GM18507 (cell line): ENCODE results near the gene CYTH1.

Source experiments
- DNase-seq: peaks from one replicate; pipeline ENCODE4 v3.0.0; 2011; ENCODE audit warnings: low read depth; ENCODE audit not compliant: insufficient read length; ENCODE audit errors: extremely low spot score
- FAIRE-seq: peaks from 2 replicates; lab custom pipeline; 2011; peaks lifted over from hg19 to GRCh38; lab: Jason Lieb, UNC

Gene CYTH1

DNA sequence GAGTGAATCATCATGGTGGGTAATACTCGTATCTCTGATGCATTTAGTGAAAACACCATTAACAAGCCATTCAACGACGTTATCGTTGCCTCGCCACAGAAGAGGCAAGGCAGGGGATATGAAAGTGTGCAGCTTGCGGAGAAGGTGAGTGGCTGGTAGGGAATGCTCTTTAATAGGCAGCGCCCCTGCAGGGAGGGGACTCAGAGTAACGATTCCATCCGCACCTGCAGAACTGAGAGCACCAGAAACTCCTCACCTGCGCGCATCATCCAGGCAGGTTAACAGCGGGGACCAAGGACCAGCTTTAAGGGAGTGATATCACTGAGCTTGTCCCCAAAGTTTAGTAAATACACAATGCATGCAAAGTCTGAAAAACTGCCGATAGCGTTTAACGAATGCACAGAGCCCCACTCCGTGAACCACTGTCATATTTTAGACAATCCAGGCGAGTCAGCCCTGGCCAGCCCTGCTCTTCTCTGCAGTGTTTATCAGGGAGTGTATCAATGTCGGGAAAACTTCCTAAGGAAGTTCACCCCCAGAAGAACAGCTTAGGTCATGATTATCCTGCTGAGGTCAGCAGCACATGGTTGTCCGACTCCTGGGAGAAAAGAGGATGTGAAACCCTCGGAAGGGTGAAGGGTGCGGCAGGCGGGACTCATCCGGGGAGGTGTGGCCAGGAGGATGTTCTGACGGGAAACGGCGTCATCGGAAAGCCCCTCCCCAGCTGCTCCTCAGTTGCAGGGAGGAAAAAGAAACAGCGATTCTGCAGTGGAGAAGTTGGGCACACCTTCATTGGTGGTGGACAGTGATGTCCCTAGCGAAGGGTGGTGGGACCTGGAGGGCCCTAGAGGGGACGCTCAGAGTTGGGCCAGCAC is 136.4 kb downstream of the CYTH1 start:
- FAIRE-seq = peak; percentile 92
- DNase-seq = peak; percentile 82

DNA sequence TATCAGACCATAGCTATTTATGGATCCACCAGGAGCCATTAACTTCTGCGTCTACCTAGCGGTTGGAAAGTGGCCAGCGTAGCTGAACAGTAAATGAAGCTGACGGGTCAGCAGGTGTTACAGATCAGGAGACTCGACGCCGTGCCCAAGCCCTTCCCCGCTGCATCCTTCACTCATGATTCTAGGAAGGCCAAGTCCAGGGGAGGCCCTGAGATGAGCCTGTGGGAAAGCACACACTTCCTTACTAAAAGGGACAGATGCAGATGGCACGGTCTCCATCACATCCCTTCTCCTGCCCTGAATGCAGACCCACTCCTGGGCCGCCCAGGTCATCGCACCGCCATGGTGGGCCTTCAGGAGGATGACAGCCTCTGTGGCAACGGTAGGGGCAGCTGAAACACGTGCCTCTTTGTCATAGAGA is 137.1 kb downstream of the CYTH1 start:
- FAIRE-seq = no peak
- no peak for DNase-seq

DNA sequence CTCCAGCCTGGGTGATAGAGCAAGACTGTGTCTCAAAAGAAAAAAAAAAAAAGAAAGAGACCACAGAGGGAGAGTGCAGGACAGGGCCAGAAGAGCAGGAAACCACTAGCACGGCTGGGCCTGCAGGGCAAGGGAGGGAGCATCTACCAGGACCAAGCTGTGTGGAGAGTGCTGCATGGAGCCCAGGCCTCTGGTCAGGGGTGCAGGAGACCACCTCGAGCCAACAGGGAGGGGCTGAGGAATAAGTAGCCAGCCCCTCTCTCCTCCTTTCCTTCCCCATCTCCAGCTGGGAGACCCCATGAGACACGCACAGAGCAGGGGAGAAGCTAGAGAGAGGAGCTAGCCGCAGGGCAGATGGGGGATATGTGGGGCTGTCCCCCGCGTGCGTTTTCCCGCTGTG is 137.8 kb downstream of the CYTH1 start:
- no peak for FAIRE-seq
- DNase-seq = no peak

DNA sequence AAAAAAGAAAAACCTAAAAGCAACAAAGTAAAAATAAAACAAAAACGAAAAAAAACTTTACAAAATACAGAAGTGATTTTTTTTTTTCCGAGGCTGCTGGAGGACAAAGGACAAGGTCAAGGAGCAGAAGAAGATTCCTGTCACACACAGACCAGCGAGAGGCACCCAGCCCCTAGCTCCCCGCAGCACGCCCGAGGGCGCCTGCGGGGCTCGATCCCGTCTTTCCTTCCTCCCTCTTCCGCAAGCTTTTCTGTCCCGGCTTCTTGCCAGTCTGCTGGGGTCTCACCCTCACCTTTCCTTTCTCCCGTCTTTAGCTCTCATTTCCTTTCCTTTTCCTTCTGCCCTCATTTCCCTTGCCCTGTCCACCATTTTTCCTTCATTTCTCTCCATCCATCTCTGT is 138.7 kb downstream of the CYTH1 start:
- DNase-seq = no peak
- FAIRE-seq = no peak

DNA sequence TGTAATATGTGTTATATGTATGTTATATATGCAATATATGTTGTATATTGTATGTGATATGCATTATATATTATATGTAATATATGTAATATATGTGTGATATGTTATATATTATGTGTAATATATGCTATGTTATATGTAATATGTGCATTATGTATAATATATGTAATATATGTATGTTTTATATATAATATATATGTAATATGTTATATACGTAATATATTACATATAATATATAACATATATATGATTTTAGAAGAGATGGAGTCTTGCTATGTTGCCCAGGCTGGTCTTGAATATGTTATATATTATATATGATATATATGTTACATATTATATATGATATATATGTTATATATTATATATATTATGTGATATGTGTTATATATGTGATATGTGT is 139.4 kb downstream of the CYTH1 start:
- FAIRE-seq (no peak), DNase-seq (no peak)

DNA sequence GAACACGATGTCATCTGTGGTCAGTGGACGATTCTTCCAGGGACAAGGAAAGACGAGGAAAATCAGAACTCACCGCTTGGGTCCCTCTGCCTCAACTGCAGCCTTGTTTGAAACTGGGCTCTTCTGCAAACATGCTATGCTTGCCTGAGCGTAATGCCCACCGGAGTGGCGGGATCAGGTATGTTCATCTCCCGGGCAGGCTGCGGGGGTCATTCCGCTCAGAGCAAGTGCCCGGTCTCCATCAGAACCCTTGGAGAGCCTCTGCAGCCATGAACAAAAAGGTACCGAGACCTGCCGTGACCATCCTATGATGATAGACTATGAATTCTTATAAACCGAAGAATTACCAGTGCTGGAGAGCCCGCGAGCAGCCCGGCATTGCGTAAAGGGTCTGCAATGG is 140.4 kb downstream of the CYTH1 start:
- FAIRE-seq (no peak), DNase-seq (no peak)

DNA sequence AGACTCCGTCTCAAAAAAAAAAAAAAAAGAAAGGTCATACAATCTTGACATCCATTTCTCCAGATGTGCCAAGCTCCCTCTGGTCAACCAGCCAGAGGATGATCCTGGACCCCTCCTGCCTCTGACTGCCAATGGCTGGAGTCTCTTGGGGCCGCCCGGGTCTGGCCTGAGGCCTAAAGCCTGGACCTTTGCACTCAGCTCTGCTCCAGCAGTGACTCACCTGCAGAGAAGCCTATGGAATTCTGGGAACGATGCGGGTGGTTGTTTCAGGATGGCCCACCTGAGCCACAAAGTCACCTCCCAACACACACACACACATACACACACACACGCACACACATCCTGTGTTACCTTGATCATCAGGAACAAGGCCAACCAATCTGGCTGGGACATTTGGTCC is 140.8 kb downstream of the CYTH1 start:
- no peak for FAIRE-seq

DNA sequence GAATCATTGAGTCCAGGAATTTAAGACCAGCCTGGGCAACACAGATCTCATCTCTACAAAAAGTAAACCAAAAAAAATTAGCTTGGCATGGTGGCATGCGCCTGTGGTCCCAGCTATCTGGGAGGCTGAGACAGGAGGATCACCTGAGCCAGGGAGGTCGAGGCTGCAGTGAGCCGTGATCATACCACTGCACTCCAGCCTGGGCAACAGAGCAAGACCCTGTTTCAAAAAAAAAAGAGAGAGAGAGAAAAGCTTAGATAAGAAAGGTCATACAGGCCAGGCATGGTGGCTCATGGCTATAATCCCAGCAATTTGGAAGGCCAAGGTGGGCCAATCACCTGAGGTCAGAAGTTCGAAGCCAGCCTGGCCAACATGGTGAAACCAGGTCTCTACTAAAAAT is 141.4 kb downstream of the CYTH1 start:
- FAIRE-seq (no peak), DNase-seq (no peak)

More for the DNA sequence above, 140.8 kb downstream of the CYTH1 start:
- no peak for DNase-seq

DNA sequence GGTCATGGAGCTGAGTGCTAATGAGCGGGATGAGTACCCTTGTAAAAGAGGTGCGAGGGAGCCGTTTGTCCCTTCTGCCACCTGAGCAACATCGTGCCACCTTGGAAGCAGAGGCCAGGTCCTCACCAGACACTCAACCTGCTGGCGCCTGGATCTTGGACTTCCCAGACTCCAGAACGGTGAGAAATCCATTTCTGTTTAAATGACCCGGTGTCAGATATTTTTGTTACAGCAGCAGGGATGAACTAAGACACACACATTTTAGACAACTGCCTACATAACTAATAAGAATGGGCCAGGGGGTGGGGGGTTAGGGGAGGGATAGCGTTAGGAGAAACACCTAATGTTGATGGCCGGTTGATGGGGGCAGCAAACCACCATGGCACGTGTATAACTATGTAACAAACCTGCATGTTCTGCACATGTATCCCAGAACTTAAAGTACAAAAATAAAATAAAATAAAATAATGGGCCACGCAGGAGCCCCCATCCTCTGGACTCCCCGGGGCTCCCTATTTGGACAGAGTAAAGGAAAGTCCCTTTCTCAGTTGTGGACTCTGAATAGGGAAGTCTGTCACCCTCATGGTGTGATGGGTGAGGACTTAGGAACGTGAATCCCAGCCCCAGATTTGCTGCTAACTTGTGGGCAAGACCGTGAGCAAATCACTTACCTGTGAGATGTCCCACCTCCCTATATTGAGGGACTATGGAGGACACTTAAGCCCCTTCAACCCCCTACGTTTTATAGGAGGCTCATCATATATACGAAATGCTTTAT is 144.2 kb downstream of the CYTH1 start:
- no peak for FAIRE-seq
- DNase-seq = no peak

DNA sequence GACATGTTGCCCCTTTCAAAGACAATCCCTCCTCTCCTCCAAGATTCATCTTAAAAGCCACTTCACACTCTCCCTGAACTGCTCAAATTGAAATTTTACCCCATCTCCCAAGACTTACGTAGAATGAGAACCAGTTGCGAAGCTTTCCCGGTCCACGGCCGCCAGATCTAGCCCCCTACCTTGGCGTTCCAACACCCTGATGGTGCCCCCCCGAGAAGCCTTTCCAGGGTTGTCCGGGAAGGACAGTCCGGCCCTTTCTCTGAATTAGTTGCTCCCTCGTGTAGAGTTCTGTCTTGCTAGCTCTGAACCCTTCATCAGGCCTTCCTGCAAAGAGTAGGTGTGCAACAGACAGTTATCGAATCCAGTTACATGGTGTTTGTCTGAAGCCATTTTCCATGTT is 144.9 kb downstream of the CYTH1 start:
- FAIRE-seq (no peak), DNase-seq (no peak)

DNA sequence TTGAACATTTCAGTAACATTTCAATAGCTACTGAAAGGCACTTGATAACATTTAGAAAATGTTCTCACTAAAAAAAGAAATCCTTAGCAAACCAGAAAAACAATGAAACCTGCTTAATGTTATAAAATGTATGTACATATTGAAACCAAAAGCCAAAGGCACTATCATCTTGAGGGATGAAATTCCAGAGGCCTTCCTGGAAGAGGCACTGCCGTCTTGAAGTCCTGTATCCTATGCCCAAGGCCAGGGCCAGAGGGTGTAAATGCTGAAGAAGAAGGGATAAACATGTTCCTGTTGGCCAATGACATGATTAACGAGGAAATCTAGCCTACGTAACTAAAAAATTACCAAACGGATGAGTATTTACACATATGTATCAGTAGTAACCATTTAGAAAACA is 147.9 kb downstream of the CYTH1 start:
- FAIRE-seq (no peak), DNase-seq (no peak)

DNA sequence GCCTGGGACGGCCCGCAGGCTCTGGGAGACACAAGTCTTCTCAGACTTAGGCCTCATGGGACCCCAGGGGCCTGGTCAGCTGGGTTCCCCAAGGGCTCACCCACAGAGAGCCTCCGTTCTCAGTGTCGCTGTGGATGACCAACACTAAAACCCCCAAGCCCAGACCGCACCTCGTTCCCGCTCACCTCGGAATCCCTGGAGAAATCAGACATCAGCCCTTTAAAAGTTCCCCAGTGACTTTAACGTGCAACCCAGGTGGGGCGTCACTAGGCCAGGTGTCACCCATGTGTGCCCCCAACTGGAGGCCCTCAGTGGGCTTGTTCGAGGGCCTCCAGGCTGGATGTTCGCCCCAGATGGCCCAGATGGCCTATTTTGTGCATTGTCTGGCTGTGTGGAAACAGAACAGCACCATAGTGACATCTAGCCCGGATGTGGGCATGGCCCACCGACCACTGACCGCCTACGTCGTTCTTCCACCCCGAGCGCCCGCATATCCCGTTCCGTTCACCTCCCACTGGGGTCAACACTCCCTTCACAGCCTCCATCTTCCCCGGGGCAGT is 152.6 kb downstream of the CYTH1 start:
- FAIRE-seq (no peak), DNase-seq (no peak)

DNA sequence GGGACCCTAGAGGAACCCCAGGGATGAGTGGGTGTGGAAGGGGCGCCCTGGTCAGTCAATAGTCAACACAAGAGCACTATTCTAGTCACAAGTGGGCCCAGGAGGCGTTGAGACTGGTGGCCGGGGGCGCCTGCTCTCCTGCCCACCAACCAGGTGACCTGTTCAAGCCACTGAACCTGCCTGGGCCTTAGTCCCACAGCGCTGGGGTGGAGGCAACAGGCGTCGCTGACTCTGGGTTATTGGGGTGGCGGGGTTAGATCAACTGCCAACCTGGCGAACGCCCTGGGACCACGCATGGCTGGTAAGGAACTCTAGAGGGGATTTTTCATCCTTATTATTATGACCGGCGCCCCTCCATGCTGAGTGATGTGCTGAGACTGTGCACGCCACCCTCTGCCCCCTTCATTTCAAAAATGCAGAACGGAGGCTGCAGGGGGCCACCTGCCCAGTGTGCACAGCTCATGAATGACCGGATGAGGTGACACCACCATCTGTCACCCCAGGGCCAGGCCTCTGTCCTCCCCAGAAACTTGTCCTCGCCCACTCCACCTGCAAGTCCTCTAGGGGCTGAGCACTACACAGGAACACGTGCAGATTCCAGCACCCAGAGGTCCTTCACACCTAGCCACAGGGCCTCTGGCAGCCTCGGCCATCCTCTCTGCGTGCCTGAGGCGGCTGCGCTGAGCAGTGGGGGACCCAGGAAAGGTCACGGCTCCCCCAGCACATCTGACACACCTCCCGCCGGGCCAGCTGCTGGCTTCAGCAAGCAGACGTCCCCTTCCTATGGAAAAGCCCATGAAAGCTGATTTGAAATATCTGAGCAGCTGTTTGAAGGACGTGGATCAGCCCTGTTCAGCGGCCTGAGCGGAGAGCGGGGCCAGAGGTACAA is 153.3 kb downstream of the CYTH1 start:
- no peak for DNase-seq
- no peak for FAIRE-seq

DNA sequence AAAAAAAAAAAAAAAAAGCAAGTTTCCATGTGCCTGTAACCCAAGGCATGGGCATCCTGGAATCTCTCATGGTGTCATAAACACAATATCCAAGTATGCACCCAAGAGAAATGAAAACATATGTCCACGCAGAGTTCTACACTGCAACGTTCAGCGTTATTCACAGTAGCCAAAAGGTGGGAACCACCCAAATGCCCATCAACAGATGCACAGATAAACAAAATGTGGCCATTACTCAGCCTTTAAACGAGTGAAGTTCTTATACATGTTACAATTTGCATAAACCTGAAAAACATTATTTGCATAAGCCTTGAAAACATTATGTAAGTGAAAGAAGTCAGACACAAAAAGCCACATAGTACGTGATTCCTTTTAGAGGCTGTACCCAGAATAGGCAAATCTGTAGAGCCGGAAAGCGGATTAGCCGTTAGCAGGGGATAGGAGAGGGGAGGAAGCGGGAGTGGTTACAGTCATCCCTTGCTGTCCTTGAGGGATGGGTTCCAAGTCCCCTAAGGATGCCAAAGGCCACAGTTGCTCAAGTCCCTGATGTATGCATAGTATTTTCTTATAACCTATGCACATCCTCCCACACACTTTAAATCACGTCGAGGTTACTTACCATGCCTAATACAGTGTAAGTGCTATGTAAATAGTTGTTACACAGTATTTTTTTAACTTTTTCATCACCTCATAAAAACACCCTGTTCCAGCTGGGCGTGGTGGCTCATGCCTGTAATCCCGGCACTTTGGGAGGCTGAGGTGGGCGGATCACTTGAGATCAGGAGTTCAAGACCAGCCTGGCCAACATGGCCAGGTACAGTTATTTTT is 157.5 kb downstream of the CYTH1 start:
- no peak for DNase-seq
- FAIRE-seq = no peak
